22Rv1 (cell line): ENCODE data around the gene RHO.

Experiments used
- H3K27ac ChIP-seq: fragments of 450-650 bp; 2 replicates; pipeline ENCODE4 v1.5.1; 2017
- CTCF ChIP-seq: fragments of 450-650 bp; IDR thresholded peaks from 2 replicates; pipeline ENCODE4 v1.5.1; 2017; ENCODE audit warnings: mild to moderate bottlenecking
- ZFX ChIP-seq: fragments of 450-650 bp; IDR thresholded peaks from 2 replicates; pipeline ENCODE4 v1.6.1; 2017; ENCODE audit warnings: antibody characterized with exemption, borderline replicate concordance

The RHO gene

GRCh38 chr3:129558081-129558771 lies 29.8 kb downstream of the RHO start:
- TF ChIP-seq ZFX, result no peak
- no peak for TF ChIP-seq CTCF
- H3K27ac ChIP-seq, result no peak overlapping the region

GRCh38 chr3:129558772-129559564 lies 30.5 kb downstream of the RHO start:
- H3K27ac ChIP-seq, result no peak overlapping the region
- TF ChIP-seq ZFX, result no peak
- no peak for TF ChIP-seq CTCF

- H3K27ac ChIP-seq, result no peak overlapping the region
- TF ChIP-seq CTCF (no peak), ZFX (no peak)
Observed at GRCh38 chr3:129559565-129560079, 31.2 kb downstream of the RHO start.

GRCh38 chr3:129560269-129560787 lies 31.9 kb downstream of the RHO start:
- H3K27ac ChIP-seq, result no peak overlapping the region
- TF ChIP-seq ZFX (no peak), CTCF (no peak)

- no peak overlapping the region for H3K27ac ChIP-seq
- TF ChIP-seq ZFX, result no peak
- TF ChIP-seq CTCF, result no peak
Observed at GRCh38 chr3:129560911-129561594, 32.6 kb downstream of the RHO start.

GRCh38 chr3:129561619-129562248 lies 33.3 kb downstream of the RHO start:
- no peak overlapping the region for H3K27ac ChIP-seq
- no peak for TF ChIP-seq ZFX
- TF ChIP-seq CTCF, result no peak
